WERI-Rb-1 (cell line): Measurements from ENCODE around the gene CIPC.

Source experiments
- DNase-seq: peaks from one replicate; pipeline ENCODE4 v3.0.0-alpha.2; 2020
- H3K27ac ChIP-seq: fragments of 250-450 bp; sonication (Bioruptor Pico); 2 replicates; pipeline ENCODE4 v1.5.1; 2020; ENCODE audit warnings: mild to moderate bottlenecking, moderate library complexity
- H3K27me3 ChIP-seq: fragments of 250-450 bp; sonication (Bioruptor Pico); 2 replicates; pipeline ENCODE4 v1.5.1; 2021; ENCODE audit warnings: mild to moderate bottlenecking, low read depth, moderate library complexity; ENCODE audit not compliant: insufficient read depth, severe bottlenecking
- H3K36me3 ChIP-seq: fragments of 250-450 bp; sonication (Bioruptor Pico); 2 replicates; pipeline ENCODE4 v1.5.1; 2020; ENCODE audit warnings: mild to moderate bottlenecking, moderate library complexity
- H3K4me3 ChIP-seq: 2 replicates; pipeline ENCODE4 v1.5.1; 2011; ENCODE audit warnings: low read depth, mild to moderate bottlenecking, control low read depth, low read length
- H3K9me3 ChIP-seq: fragments of 250-450 bp; sonication (Bioruptor Pico); 2 replicates; pipeline ENCODE4 v1.5.1; 2021; ENCODE audit warnings: mild to moderate bottlenecking, moderate library complexity; ENCODE audit not compliant: severe bottlenecking
- TF ChIP-seq, protein P1 (sequence below): IDR thresholded peaks from 2 replicates; pipeline ENCODE4 v1.5.1; 2011; ENCODE audit warnings: low read depth, mild to moderate bottlenecking, control low read depth, inconsistent platforms, low read length

Gene CIPC

DNA sequence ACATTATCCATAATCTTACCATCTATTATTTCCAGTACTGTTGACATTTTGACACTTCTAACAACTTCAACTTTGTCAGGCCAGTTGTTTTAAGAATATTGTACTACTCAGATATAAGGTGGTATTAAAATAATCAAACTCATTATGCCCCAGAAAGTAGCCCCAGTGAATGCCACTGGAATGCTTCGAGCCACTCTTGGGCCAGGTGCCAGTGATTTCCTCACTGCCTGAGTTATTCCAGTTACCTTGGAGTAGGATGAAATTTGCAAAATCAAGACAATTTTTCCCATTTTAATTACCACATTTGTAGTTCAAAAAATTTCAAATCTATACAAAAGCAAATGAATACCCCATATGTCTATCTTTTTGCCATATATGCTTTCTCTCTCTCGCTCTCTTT lies 9.2 kb downstream of the CIPC start:
- Histone ChIP-seq H3K4me3 (no peak overlapping the region), H3K9me3 (no peaks in the 10 kb centered on the region), H3K27me3 (no peaks in the 10 kb centered on the region), H3K36me3 (peaks cover 47% of the 10 kb centered on the region), H3K27ac (peak overlapping the region; percentile 74)
- no peak for DNase-seq
- TF ChIP-seq, protein P1, sequence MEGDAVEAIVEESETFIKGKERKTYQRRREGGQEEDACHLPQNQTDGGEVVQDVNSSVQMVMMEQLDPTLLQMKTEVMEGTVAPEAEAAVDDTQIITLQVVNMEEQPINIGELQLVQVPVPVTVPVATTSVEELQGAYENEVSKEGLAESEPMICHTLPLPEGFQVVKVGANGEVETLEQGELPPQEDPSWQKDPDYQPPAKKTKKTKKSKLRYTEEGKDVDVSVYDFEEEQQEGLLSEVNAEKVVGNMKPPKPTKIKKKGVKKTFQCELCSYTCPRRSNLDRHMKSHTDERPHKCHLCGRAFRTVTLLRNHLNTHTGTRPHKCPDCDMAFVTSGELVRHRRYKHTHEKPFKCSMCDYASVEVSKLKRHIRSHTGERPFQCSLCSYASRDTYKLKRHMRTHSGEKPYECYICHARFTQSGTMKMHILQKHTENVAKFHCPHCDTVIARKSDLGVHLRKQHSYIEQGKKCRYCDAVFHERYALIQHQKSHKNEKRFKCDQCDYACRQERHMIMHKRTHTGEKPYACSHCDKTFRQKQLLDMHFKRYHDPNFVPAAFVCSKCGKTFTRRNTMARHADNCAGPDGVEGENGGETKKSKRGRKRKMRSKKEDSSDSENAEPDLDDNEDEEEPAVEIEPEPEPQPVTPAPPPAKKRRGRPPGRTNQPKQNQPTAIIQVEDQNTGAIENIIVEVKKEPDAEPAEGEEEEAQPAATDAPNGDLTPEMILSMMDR: no peak

DNA sequence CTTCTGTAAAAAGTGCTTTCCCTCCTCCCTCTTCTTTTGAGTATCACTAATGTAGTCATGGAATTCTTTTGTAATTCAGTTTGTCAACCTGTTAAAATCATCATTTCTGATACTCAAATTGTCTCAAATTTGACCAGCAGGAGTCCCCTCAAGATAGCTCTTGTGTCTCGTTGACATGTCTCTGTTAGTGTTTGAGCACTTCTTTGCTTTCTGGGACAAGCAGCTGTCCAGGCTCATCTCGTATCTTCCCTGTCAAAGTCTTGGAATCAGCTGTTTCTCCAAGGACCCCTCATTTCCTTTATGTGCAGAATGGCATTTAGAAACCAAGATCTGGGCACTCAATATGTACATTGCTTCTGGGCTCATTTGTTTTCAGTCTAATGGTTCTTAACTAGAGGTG lies 10.7 kb downstream of the CIPC start:
- H3K9me3 ChIP-seq: no peaks in the 10 kb centered on the region
- no peaks in the 10 kb centered on the region for H3K27me3 ChIP-seq
- TF ChIP-seq, protein P1: no peak
- DNase-seq: no peak
- H3K4me3 ChIP-seq: no peak overlapping the region
- peaks cover 54% of the 10 kb centered on the region for H3K36me3 ChIP-seq
- no peak overlapping the region for H3K27ac ChIP-seq

DNA sequence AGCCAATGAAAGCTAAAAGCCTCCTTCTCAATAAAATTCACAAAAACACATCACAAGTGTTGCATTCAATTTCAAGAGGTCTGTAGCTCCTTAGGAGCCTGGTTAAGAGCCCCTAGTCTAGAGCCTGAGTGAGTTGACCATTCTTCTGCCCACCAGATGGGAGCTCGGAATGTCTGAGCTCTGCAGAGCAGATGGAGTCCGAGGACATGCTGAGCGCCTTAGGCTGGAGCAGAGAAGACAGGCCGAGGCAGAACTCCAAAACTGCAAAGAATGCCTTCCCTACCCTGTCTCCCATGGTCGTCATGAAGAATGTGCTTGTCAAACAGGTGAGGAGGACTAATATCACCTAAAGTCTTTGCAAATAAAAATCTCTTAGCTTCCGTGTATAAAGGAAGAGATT lies 11.6 kb downstream of the CIPC start:
- TF ChIP-seq, protein P1: no peak
- Histone ChIP-seq H3K9me3 (no peaks in the 10 kb centered on the region), H3K4me3 (no peak overlapping the region), H3K27ac (peak overlapping the region; percentile 55), H3K27me3 (no peaks in the 10 kb centered on the region), H3K36me3 (peaks cover 60% of the 10 kb centered on the region)
- DNase-seq: peak; percentile 66

DNA sequence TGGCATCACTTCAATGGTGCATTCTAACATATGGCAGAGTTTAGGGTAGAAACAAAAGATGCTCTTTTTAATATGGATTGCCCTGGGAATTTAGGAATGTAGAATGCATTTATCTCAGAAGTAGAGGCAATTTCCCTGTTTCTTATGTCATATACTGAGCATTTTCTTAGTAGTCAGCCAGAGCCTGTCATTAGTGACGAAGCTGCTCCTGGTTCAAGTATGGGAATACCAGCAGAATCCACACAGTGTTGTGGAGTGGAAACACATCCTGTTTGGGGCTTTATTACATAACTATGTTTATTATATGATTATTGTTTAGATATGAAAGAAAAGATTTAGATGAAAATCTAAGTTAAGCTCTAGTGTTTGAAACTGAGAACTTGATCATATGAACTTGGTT lies 12.2 kb downstream of the CIPC start:
- TF ChIP-seq, protein P1: no peak
- H3K27ac ChIP-seq: peak overlapping the region; percentile 55
- H3K4me3 ChIP-seq: no peak overlapping the region
- no peaks in the 10 kb centered on the region for H3K9me3 ChIP-seq
- no peaks in the 10 kb centered on the region for H3K27me3 ChIP-seq
- H3K36me3 ChIP-seq: peaks cover 63% of the 10 kb centered on the region
- DNase-seq: no peak

DNA sequence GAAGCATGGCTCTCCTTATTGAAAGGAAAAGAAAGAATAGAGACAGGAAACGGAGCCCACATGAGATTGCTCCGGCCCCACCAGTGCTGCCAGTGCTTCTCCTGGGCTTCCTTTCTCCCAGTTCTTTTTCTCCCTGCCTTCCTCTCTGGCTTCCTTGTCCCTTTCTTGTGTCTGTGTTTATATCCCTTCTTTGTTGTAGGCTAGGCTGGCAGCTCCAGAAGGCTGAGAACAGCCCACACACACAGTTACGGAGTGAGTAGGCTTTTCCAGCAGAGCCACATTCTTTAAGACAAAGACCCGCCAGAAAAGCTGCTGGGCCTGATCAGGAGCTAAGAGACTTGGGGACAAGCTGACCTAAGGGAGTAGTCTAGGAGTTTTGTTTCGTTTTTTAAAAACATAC lies 13.0 kb downstream of the CIPC start:
- no peak for DNase-seq
- peaks cover 59% of the 10 kb centered on the region for H3K36me3 ChIP-seq
- no peaks in the 10 kb centered on the region for H3K9me3 ChIP-seq
- H3K27me3 ChIP-seq: no peaks in the 10 kb centered on the region
- no peak overlapping the region for H3K27ac ChIP-seq
- TF ChIP-seq, protein P1: no peak
- no peak overlapping the region for H3K4me3 ChIP-seq

DNA sequence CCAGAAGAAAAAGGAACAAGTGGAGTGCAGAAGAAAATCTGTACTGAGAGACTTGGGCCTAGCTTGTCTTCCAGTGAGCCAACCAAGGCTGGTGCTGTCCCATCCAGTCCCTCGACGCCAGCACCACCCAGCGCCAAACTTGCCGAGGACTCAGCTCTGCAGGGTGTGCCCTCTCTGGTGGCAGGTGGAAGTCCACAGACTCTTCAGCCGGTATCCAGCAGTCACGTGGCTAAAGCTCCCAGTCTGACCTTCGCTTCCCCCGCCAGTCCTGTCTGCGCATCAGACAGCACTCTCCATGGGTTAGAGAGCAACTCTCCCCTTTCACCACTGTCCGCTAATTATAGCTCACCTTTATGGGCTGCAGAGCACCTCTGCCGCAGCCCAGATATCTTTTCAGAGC lies 15.6 kb downstream of the CIPC start:
- H3K36me3 ChIP-seq: peaks cover 39% of the 10 kb centered on the region
- no peaks in the 10 kb centered on the region for H3K9me3 ChIP-seq
- TF ChIP-seq, protein P1: no peak
- no peak overlapping the region for H3K4me3 ChIP-seq
- no peaks in the 10 kb centered on the region for H3K27me3 ChIP-seq
- no peak overlapping the region for H3K27ac ChIP-seq
- DNase-seq: no peak
